GM18505 (cell line): ENCODE results near the gene GTF3C1.

ENCODE experiments used
- ATAC-seq: cut with Tn5 transposase; IDR thresholded peaks from one replicate; pipeline ENCODE4 v1.9.1; 2021; ENCODE audit not compliant: unreplicated experiment
- POLR2A ChIP-seq: IDR thresholded peaks from 4 replicates; pipeline ENCODE4 v1.6.1; 2011; ENCODE audit warnings: borderline replicate concordance; ENCODE audit not compliant: insufficient read depth, insufficient read length; ENCODE audit errors: extremely low read depth

Gene GTF3C1

GRCh38 chr16:27452569-27453493, 96.9 kb downstream of the GTF3C1 start:
- no peak for ATAC-seq
- TF ChIP-seq POLR2A, result peak; percentile 28

GRCh38 chr16:27450196-27450549, 99.5 kb downstream of the GTF3C1 start:
- peak; percentile 43 for TF ChIP-seq POLR2A
- no peak for ATAC-seq

- ATAC-seq, result peak; percentile 52
Observed at GRCh38 chr16:27449434-27450195, 100.1 kb downstream of the GTF3C1 start.

DNA sequence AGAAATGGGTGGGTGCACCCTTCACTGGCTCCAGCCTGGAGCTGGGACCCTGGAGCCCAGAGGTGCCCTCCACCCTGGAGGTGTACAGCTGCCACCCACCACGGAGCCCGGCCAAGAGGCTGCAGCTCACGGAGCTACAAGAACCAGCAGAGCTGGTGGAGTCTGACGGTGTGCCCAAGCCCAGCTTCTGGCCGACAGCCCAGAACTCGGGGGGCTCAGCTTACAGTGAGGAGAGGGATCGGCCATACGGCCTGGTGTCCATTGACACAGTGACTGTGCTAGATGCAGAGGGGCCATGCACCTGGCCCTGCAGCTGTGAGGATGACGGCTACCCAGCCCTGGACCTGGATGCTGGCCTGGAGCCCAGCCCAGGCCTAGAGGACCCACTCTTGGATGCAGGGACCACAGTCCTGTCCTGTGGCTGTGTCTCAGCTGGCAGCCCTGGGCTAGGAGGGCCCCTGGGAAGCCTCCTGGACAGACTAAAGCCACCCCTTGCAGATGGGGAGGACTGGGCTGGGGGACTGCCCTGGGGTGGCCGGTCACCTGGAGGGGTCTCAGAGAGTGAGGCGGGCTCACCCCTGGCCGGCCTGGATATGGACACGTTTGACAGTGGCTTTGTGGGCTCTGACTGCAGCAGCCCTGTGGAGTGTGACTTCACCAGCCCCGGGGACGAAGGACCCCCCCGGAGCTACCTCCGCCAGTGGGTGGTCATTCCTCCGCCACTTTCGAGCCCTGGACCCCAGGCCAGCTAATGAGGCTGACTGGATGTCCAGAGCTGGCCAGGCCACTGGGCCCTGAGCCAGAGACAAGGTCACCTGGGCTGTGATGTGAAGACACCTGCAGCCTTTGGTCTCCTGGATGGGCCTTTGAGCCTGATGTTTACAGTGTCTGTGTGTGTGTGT, 100.9 kb downstream of the GTF3C1 start:
- peak; percentile 50 for TF ChIP-seq POLR2A
- ATAC-seq, result no peak

More at GRCh38 chr16:27449434-27450195, 100.1 kb downstream of the GTF3C1 start:
- TF ChIP-seq POLR2A, result peak; percentile 58

- no peak for TF ChIP-seq POLR2A
- ATAC-seq, result no peak
Observed at GRCh38 chr16:27447301-27447700, 102.4 kb downstream of the GTF3C1 start.

DNA sequence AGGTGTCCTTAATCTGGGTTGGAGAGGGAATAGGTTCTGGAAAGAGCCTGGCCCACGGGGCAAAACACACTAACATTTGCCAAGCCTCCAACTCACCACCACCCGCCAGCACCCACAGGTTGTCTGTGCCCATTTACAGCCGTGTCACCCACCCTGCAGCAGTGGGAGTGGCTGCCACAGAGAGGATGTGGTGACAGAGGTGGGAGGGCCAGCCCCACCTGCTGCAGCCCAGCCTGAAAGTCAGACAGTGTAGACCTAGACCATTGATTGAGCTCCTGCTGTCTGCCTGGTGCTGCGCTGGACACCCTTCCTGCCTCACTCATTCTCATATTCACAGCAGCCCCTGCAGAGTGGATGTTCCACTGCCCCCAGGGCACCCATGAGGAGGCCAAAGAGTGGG, 103.0 kb downstream of the GTF3C1 start:
- peak; percentile 43 for TF ChIP-seq POLR2A
- ATAC-seq, result no peak

GRCh38 chr16:27445502-27446175, 104.1 kb downstream of the GTF3C1 start:
- no peak for ATAC-seq
- TF ChIP-seq POLR2A, result no peak

DNA sequence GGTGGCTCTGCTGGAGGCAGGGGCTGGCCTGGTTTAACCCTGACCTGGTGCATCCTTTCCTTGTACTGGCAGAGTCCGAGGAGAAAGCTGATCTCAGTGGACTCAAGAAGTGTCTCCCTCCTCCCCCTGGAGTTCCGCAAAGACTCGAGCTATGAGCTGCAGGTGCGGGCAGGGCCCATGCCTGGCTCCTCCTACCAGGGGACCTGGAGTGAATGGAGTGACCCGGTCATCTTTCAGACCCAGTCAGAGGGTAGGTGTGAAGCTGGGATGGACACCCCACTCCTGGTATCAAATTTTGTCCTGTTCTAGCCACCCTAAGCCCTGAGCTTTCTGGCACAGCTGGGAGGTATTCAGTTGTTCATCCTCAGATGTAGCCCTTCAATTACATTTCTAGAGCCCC, 105.2 kb downstream of the GTF3C1 start:
- no peak for ATAC-seq
- TF ChIP-seq POLR2A, result peak; percentile 22

DNA sequence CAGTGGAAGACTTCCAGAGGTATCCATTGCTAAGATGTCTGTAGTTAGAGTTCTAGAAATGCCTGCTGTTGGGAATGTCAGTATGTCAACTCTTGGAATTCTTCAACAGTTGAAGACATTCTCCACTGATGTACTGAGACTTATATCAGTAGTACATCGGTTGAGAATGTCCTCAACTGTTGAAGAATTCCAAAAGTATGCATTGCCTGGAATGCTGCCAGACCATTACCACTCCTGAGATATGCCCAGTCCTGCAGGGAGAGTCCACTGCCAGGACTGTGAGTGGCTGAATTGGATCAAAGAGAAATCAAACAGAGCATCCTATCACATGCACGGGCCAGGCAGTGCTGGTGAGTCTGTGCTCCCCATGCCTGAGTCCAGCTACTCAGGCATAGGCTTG, 105.7 kb downstream of the GTF3C1 start:
- TF ChIP-seq POLR2A, result no peak
- ATAC-seq, result no peak

- TF ChIP-seq POLR2A, result peak; percentile 49
- no peak for ATAC-seq
Observed at GRCh38 chr16:27441998-27442397, 107.7 kb downstream of the GTF3C1 start.

DNA sequence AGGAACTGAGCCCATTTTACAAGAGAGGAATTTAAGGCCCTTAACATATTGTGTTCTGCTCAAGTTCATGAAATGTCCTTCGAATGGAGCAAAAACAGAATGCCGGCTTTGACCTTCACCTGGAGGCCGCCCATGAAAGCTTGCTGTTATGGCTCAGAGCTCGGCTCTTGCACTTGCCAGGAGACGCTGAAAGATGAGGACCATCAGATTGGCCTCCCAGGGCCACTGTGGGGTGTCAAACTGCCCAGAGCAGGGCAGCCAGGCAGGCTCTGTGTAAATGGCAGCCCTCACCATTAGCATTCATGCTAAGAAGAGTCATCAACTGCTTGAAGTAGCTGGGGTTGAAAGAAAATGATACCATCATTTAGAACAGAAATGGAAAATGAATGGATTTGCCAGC, 108.4 kb downstream of the GTF3C1 start:
- ATAC-seq, result no peak
- no peak for TF ChIP-seq POLR2A

GRCh38 chr16:27439271-27440018, 110.3 kb downstream of the GTF3C1 start:
- peak; percentile 9 for TF ChIP-seq POLR2A
- no peak for ATAC-seq
